Left lung (tissue), 14 donors: ENCODE results near the gene RREB1. TPM values are rescaled to one million over a fixed set of nuclear protein-coding genes. Genes with fewer than 3 reads are reported as not detected.

Experiments used
- ATAC-seq: fragments of 200-7000 bp; cut with Tn5 transposase; one replicate; pipeline ENCODE4 v1.9.1; 2020; ENCODE audit warnings: moderate library complexity
- DNase-seq, 4 donors: peaks; one replicate each; pipeline ENCODE4 v3.0.0-alpha.2; 2013 to 2020
- H3K27ac ChIP-seq, 2 donors: fragments of 200-600 bp; sonication (generic) in 1 of 2; one replicate each; pipeline versions ENCODE4 v1.5.0 to v1.8.0; 2020 to 2021
- H3K27me3 ChIP-seq, 2 donors: fragments of 200-600 bp; sonication (generic) in 1 of 2; one replicate each; pipeline versions ENCODE4 v1.5.0 to v1.8.0; 2020 to 2021
- H3K36me3 ChIP-seq, 2 donors: fragments of 200-600 bp; sonication (generic) in 1 of 2; one replicate each; pipeline versions ENCODE4 v1.5.0 to v1.8.0; 2020 to 2021
- H3K4me1 ChIP-seq, 2 donors: fragments of 200-600 bp; one replicate each; pipeline ENCODE4 v1.8.0; 2021
- H3K4me3 ChIP-seq, 2 donors: fragments of 200-600 bp; sonication (generic) in 1 of 2; one replicate each; pipeline versions ENCODE4 v1.5.0 to v1.8.0; 2020 to 2021; ENCODE audit warnings: mild to moderate bottlenecking in 1 of 2
- H3K9me3 ChIP-seq, 2 donors: fragments of 200-600 bp; sonication (generic) in 1 of 2; one replicate each; pipeline versions ENCODE4 v1.5.0 to v1.8.0; 2020 to 2021
- CTCF ChIP-seq, 2 donors: fragments of 200-600 bp; sonication (generic) in 1 of 2; IDR thresholded peaks; one replicate each; pipeline versions ENCODE4 v1.5.0 to v1.8.0; 2021; ENCODE audit warnings: antibody characterized with exemption in 2 of 2
- intact Hi-C, 2 donors: fragments of 100-400 bp; cut with DNase I; formaldehyde crosslinking; loops; one replicate each; pipeline versions ENCODE4 v1.11.2 to v1.14.2; 2022
- long read RNA-seq, 12 donors: library from polyadenylated mRNA in 2 of 12; unstranded in 2 of 12; transcript quantifications; one replicate each; pipeline ENCODE4 v2.0.0 and lab custom pipeline, GENCODE V29; 2019 to 2026
- polyA plus RNA-seq, 6 donors: library from polyadenylated mRNA; unstranded; fragments of 120-200 nt; gene quantifications; one replicate each; pipeline ENCODE4 v1.2.1, GENCODE V29; 2013; ENCODE audit not compliant: insufficient read length in 6 of 6
- total RNA-seq, 2 donors: library from RNA; stranded (reverse); fragmentation: NEBNext Ultra II Directional; extraction: Animal tissue kit (Norgen Biotek cat#: 25700); gene quantifications; one replicate each; pipeline ENCODE4 v1.2.1, GENCODE V29; 2021
- donor health status: DM: no; HTN: yes; CAD: no.
- donor health status: DM: no; HTN: no; CAD: no.

RREB1 gene
- total RNA-seq (10 to 100 TPM; 49.3 to 54.0 TPM), polyA plus RNA-seq (10 to 100 TPM; 24.1 to 30.7 (median 26.9) TPM)
- long read RNA-seq, donor 1, full-length matches to known transcripts, result 2 of 80 reads
- long read RNA-seq, donor 1, partial matches to known transcripts, result 78 of 80 reads
- long read RNA-seq, donor 1, other reads (novel, unspliced or antisense), result 0 of 80 reads
- long read RNA-seq, donor 2, partial matches to known transcripts, result 7 of 7 reads
- long read RNA-seq, donor 2, other reads (novel, unspliced or antisense), result 0 of 7 reads
- long read RNA-seq, donor 3, full-length matches to known transcripts, result 1 of 43 reads
- long read RNA-seq, donor 3, partial matches to known transcripts, result 0 of 43 reads
- long read RNA-seq, donor 3, other reads (novel, unspliced or antisense), result 42 of 43 reads
- long read RNA-seq, donor 4, partial matches to known transcripts, result 0 of 2 reads
- long read RNA-seq, donor 4, other reads (novel, unspliced or antisense), result 2 of 2 reads
- long read RNA-seq, donor 5, partial matches to known transcripts, result 183 of 184 reads
- long read RNA-seq, donor 5, other reads (novel, unspliced or antisense), result 0 of 184 reads
- long read RNA-seq, donor 6, result 0 reads
- long read RNA-seq, donor 7, result 0 reads
- long read RNA-seq, donor 8, partial matches to known transcripts, result 5 of 6 reads
- long read RNA-seq, donor 8, other reads (novel, unspliced or antisense), result 0 of 6 reads
- long read RNA-seq, donor 9, result 0 reads
- long read RNA-seq, donor 10, partial matches to known transcripts, result 0 of 2 reads
- long read RNA-seq, donor 10, other reads (novel, unspliced or antisense), result 2 of 2 reads
- long read RNA-seq, donor 11, result 0 reads
- long read RNA-seq, donor 12, full-length matches to known transcripts, result 1 of 70 reads
- long read RNA-seq, donor 12, partial matches to known transcripts, result 69 of 70 reads
- long read RNA-seq, donor 12, other reads (novel, unspliced or antisense), result 0 of 70 reads

- ATAC-seq, result peak; percentile 80
- Histone ChIP-seq H3K9me3 (no peaks in the 10 kb centered on the region), H3K4me3 (peak within 1 kb of the TSS; percentile 88 to 98), H3K27ac (peak within 1 kb of the TSS; percentile 94 to 97), H3K4me1 (peaks cover 16 to 42% of the 10 kb centered on the region in 2 donors), H3K27me3 (no peaks in the 10 kb centered on the region), H3K36me3 (no peaks in the 10 kb centered on the region)
- TF ChIP-seq CTCF (IDR thresholded peaks at IDR 0.05), result no peak
- peak; percentile 64 to 89 (median 77) for DNase-seq
- intact Hi-C loops, result no loop called here
These were observed at the start of gene RREB1 for GRCh38 chr6:7107578-7108195. Gene RREB1 (plus strand): TSS chr6:7107961. CDS start chr6:7181912, 73,951 bp downstream.

GRCh38 chr6:7058250-7058923 lies 49.4 kb upstream of the RREB1 start:
- intact Hi-C loops, result no loop called here
- no peak for TF ChIP-seq CTCF (IDR thresholded peaks at IDR 0.05)
- H3K36me3 ChIP-seq, result no peaks in the 10 kb centered on the region
- DNase-seq (peak in 2 of 4 donors; percentile 72 to 77), ATAC-seq (peak; percentile 88)
- H3K27me3 ChIP-seq, result no peaks in the 10 kb centered on the region
- H3K4me1 ChIP-seq, result peaks cover 15 to 24% of the 10 kb centered on the region in 2 donors
- peak overlapping the region; percentile 19 to 61 for H3K27ac ChIP-seq
- H3K4me3 ChIP-seq, result no peak overlapping the region
- no peaks in the 10 kb centered on the region for H3K9me3 ChIP-seq

- ATAC-seq (peak; percentile 13), DNase-seq (peak in 1 of 4 donors; percentile 43)
- H3K27me3 ChIP-seq, result no peaks in the 10 kb centered on the region
- H3K27ac ChIP-seq, result peak overlapping the region; percentile 15 to 42
- intact Hi-C loops, result no loop called here
- H3K4me3 ChIP-seq, result no peak overlapping the region
- H3K9me3 ChIP-seq, result no peaks in the 10 kb centered on the region
- H3K4me1 ChIP-seq, result peaks cover 15 to 24% of the 10 kb centered on the region in 2 donors
- no peaks in the 10 kb centered on the region for H3K36me3 ChIP-seq
- no peak for TF ChIP-seq CTCF (IDR thresholded peaks at IDR 0.05)
These were observed 46.8 kb upstream of the RREB1 start for GRCh38 chr6:7060769-7061516.

GRCh38 chr6:7062451-7063162 lies 45.2 kb upstream of the RREB1 start:
- intact Hi-C loops, result no loop called here
- no peak for TF ChIP-seq CTCF (IDR thresholded peaks at IDR 0.05)
- peak in 2 of 4 donors; percentile 54 to 60 for DNase-seq
- peaks cover 15 to 24% of the 10 kb centered on the region in 2 donors for H3K4me1 ChIP-seq
- ATAC-seq, result peak; percentile 81
- no peak overlapping the region for H3K4me3 ChIP-seq
- no peaks in the 10 kb centered on the region for H3K36me3 ChIP-seq
- H3K9me3 ChIP-seq, result no peaks in the 10 kb centered on the region
- H3K27ac ChIP-seq, result peak overlapping the region; percentile 40 to 42
- H3K27me3 ChIP-seq, result no peaks in the 10 kb centered on the region
